Liver (tissue), 9 donors: ENCODE measurements around the gene DPF3. TPM values are rescaled to one million over a fixed set of nuclear protein-coding genes. Genes with fewer than 3 reads are reported as not detected.

ENCODE experiments used
- DNase-seq: peaks from one replicate; pipeline ENCODE4 v3.0.0-alpha.2; 2017; ENCODE audit warnings: low spot score
- H3K27ac ChIP-seq, 2 donors: one replicate each; pipeline ENCODE4 v1.7.0; 2013; ENCODE audit warnings: inconsistent platforms in 2 of 2, low read length in 2 of 2, control low read depth in 1 of 2, low read depth in 1 of 2, mild to moderate bottlenecking in 1 of 2
- H3K27me3 ChIP-seq, 4 donors: one replicate each; pipeline versions ENCODE4 v1.6.1 to v1.7.0; 2013; ENCODE audit warnings: low read length in 3 of 4, inconsistent platforms in 1 of 4, mild to moderate bottlenecking in 1 of 4, moderate library complexity in 1 of 4; ENCODE audit not compliant: control insufficient read depth in 4 of 4, insufficient read depth in 4 of 4
- H3K36me3 ChIP-seq, 4 donors: one replicate each; pipeline versions ENCODE4 v1.6.1 to v1.7.0; 2013; ENCODE audit warnings: low read length in 3 of 4, mild to moderate bottlenecking in 3 of 4, low read depth in 1 of 4, moderate library complexity in 1 of 4; ENCODE audit not compliant: control insufficient read depth in 4 of 4, insufficient read depth in 3 of 4
- H3K4me1 ChIP-seq, 4 donors: one replicate each; pipeline versions ENCODE4 v1.6.1 to v1.7.0; 2013; ENCODE audit warnings: low read length in 3 of 4, mild to moderate bottlenecking in 3 of 4, moderate library complexity in 1 of 4; ENCODE audit not compliant: control insufficient read depth in 4 of 4, insufficient read depth in 4 of 4
- H3K4me3 ChIP-seq, 3 donors: one replicate each; pipeline versions ENCODE4 v1.6.1 to v1.7.0; 2013; ENCODE audit warnings: low read length in 3 of 3, control low read depth in 1 of 3, low read depth in 1 of 3, mild to moderate bottlenecking in 1 of 3
- H3K9ac ChIP-seq, 2 donors: one replicate each; pipeline ENCODE4 v1.7.0; 2013; ENCODE audit warnings: low read length in 2 of 2, mild to moderate bottlenecking in 2 of 2, moderate library complexity in 2 of 2, control low read depth in 1 of 2, low read depth in 1 of 2
- H3K9me3 ChIP-seq, 4 donors: one replicate each; pipeline versions ENCODE4 v1.6.1 to v1.7.0; 2013; ENCODE audit warnings: low read length in 3 of 4; ENCODE audit not compliant: control insufficient read depth in 4 of 4
- EGR1 ChIP-seq, 2 donors: IDR thresholded peaks; 2 replicates each; pipeline ENCODE4 v1.6.1; 2016 to 2018; ENCODE audit warnings: antibody characterized with exemption in 2 of 2, low read depth in 2 of 2
- FOXA2 ChIP-seq: IDR thresholded peaks from 2 replicates; pipeline ENCODE4 v1.6.1; 2016; ENCODE audit warnings: antibody characterized with exemption
- HNF4A ChIP-seq, 2 donors: conservative IDR thresholded peaks; 2 replicates each; pipeline ENCODE4 v1.6.1; 2016; ENCODE audit warnings: antibody characterized with exemption in 2 of 2, mild to moderate bottlenecking in 2 of 2
- HNF4G ChIP-seq: IDR thresholded peaks from 2 replicates; pipeline ENCODE4 v1.6.1; 2016; ENCODE audit warnings: antibody characterized with exemption
- JUND ChIP-seq, 2 donors: IDR thresholded peaks; 2 replicates each; pipeline ENCODE4 v1.6.1; 2016; ENCODE audit warnings: antibody characterized with exemption in 2 of 2
- MAX ChIP-seq: IDR thresholded peaks from 2 replicates; pipeline ENCODE4 v1.6.1; 2016; ENCODE audit warnings: antibody characterized with exemption
- NR2F2 ChIP-seq: IDR thresholded peaks from 2 replicates; pipeline ENCODE4 v1.6.1; 2016; ENCODE audit warnings: antibody characterized with exemption
- RXRA ChIP-seq, 2 donors: IDR thresholded peaks; 2 replicates each; pipeline ENCODE4 v1.6.1; 2017 to 2018; ENCODE audit warnings: antibody characterized with exemption in 2 of 2, mild to moderate bottlenecking in 1 of 2
- SP1 ChIP-seq: IDR thresholded peaks from 2 replicates; pipeline ENCODE4 v1.6.1; 2018; ENCODE audit warnings: antibody characterized with exemption, mild to moderate bottlenecking
- TAF1 ChIP-seq: conservative IDR thresholded peaks from 2 replicates; pipeline ENCODE4 v1.6.1; 2016; ENCODE audit warnings: antibody characterized with exemption, mild to moderate bottlenecking
- YY1 ChIP-seq: IDR thresholded peaks from 2 replicates; pipeline ENCODE4 v1.6.1; 2016; ENCODE audit warnings: antibody characterized with exemption, mild to moderate bottlenecking
- ZBTB33 ChIP-seq: IDR thresholded peaks from 2 replicates; pipeline ENCODE4 v1.6.1; 2016; ENCODE audit warnings: antibody characterized with exemption
- WGBS: extraction: QIAGEN DNeasy Blood & Tissue Kit; methylation state at CpG from one replicate; pipeline ENCODE4 v1.1.7; 2013; 5-methylcytosine and 5-hydroxymethylcytosine counted together
- polyA plus RNA-seq, 2 donors: library from polyadenylated mRNA; stranded (reverse) in 1 of 2; unstranded in 1 of 2; fragments of 200-250 nt in 1 of 2; fragments of >200 nt in 1 of 2; fragmentation: Nextera tagmentation in 1 of 2; extraction: Ambion mirVana in 1 of 2; gene quantifications; one replicate each; pipeline versions ENCODE4 v1.2.1 to v1.2.3, GENCODE V29; 2013 to 2015
- total RNA-seq, 2 donors: library from RNA; depleted of rRNA; stranded (reverse); fragments of >200 nt; gene quantifications; one replicate each; pipeline ENCODE4 v1.2.3, GENCODE V29; 2014
- donor health status: healthy.
- donor health status: healthy.
- donor health status: healthy.
- donor health status: healthy.
- donor health status: healthy.

Gene DPF3
- total and polyA plus RNA-seq, 4 donors = 1.1 to 23.2 (median 2.5) TPM

- TF ChIP-seq ZBTB33 (no peak), YY1 (no peak), MAX (no peak)
Observed at GRCh38 chr14:72801836-72802587, 91.9 kb downstream of the DPF3 start (continued).

- Histone ChIP-seq H3K4me1 (peaks cover 0 to 2% (median 0%) of the 10 kb centered on the region in 4 donors), H3K9me3 (no peaks in the 10 kb centered on the region), H3K27ac (no peak overlapping the region), H3K36me3 (peaks cover 0 to 3% (median 0%) of the 10 kb centered on the region in 4 donors), H3K9ac (no peak overlapping the region), H3K4me3 (no peak overlapping the region), H3K27me3 (no peaks in the 10 kb centered on the region)
- no peak for TF ChIP-seq SP1
- no peak for TF ChIP-seq EGR1 (IDR thresholded peaks at IDR 0.05; ENCODE audit: low read depth in 2 of 2)
- TF ChIP-seq YY1 = no peak
- no peak for TF ChIP-seq MAX
- no peak for TF ChIP-seq HNF4A (conservative IDR thresholded peaks at IDR 0.05)
- TF ChIP-seq TAF1 = no peak
- no peak for TF ChIP-seq FOXA2
- no peak for TF ChIP-seq RXRA (IDR thresholded peaks at IDR 0.05)
- DNase-seq = no peak
- 88% methylated on average over 4 of the region's 4 CpGs for WGBS
Observed at GRCh38 chr14:72801381-72801812, 92.5 kb downstream of the DPF3 start.

GRCh38 chr14:72800848-72801370 is 93.0 kb downstream of the DPF3 start:
- DNase-seq = no peak
- no peaks in the 10 kb centered on the region for H3K9me3 ChIP-seq
- H3K4me3 ChIP-seq = no peak overlapping the region
- peaks cover 0 to 2% (median 0%) of the 10 kb centered on the region in 4 donors for H3K4me1 ChIP-seq
- no peak overlapping the region for H3K27ac ChIP-seq
- 91% methylated on average over 4 of the region's 4 CpGs for WGBS
- no peaks in the 10 kb centered on the region for H3K27me3 ChIP-seq
- peaks cover 0 to 3% (median 0%) of the 10 kb centered on the region in 4 donors for H3K36me3 ChIP-seq
- no peak overlapping the region for H3K9ac ChIP-seq
- TF ChIP-seq NR2F2 = no peak
- TF ChIP-seq TAF1 = no peak
- no peak for TF ChIP-seq SP1

GRCh38 chr14:72800296-72800695 is 93.6 kb downstream of the DPF3 start:
- no peaks in the 10 kb centered on the region for H3K27me3 ChIP-seq
- H3K4me3 ChIP-seq = no peak overlapping the region
- no peaks in the 10 kb centered on the region for H3K9me3 ChIP-seq
- no peak overlapping the region for H3K9ac ChIP-seq
- H3K36me3 ChIP-seq = peaks cover 0 to 3% (median 0%) of the 10 kb centered on the region in 4 donors
- 93% methylated on average over 2 of the region's 2 CpGs for WGBS
- peaks cover 0 to 2% (median 0%) of the 10 kb centered on the region in 4 donors for H3K4me1 ChIP-seq
- TF ChIP-seq SP1 = no peak
- no peak for TF ChIP-seq HNF4G
- no peak for TF ChIP-seq TAF1
- no peak for TF ChIP-seq ZBTB33
- no peak for TF ChIP-seq JUND (IDR thresholded peaks at IDR 0.05)
- TF ChIP-seq EGR1 (IDR thresholded peaks at IDR 0.05; ENCODE audit: low read depth in 2 of 2) = no peak
- no peak for TF ChIP-seq FOXA2
- no peak overlapping the region for H3K27ac ChIP-seq
- DNase-seq = no peak
